ENCODE data around the gene NTHL1.

NTHL1 gene

GRCh38 chr16:2047330-2048115, at the start of gene NTHL1, which contains the start of gene TSC2 (continued):
- TF ChIP-seq CTCF (tag by site-specific recombination; IDR thresholded peaks at IDR 0.05) (peak; percentile 90), ZNF184 (tag by site-specific recombination; IDR thresholded peaks at IDR 0.05) (no peak), ZSCAN23 (tag by site-specific recombination; IDR thresholded peaks at IDR 0.05) (0 out of 2 replicates have a peak, but pooled peaks have one; percentile 45), ZNF423 (tag by site-specific recombination; IDR thresholded peaks at IDR 0.05) (no peak), ZNF341 (tag by site-specific recombination; IDR thresholded peaks at IDR 0.05; ENCODE audit: low read depth) (no peak), ZNF140 (tag by site-specific recombination; IDR thresholded peaks at IDR 0.05) (no peak), ZNF23 (tag by site-specific recombination; IDR thresholded peaks at IDR 0.05; ENCODE audit: borderline replicate concordance) (no peak), KLF16 (tag by site-specific recombination; IDR thresholded peaks at IDR 0.05) (0 out of 2 replicates have a peak, but pooled peaks have one; percentile 79), ZNF404 (tag by site-specific recombination; IDR thresholded peaks at IDR 0.05) (no peak), ZBTB1 (tag by site-specific recombination; IDR thresholded peaks at IDR 0.05) (no peak), ZBTB20 (tag by site-specific recombination; IDR thresholded peaks at IDR 0.05) (peak; percentile 98), ZBTB6 (tag by site-specific recombination; IDR thresholded peaks at IDR 0.05) (peak; percentile 90), KLF9 (tag by site-specific recombination; IDR thresholded peaks at IDR 0.05; ENCODE audit: low read depth) (peak; percentile 47; the same call in 1 of the 2 replicates), PRDM10 (tag by site-specific recombination; IDR thresholded peaks at IDR 0.05) (peak; percentile 82), ZNF302 (tag by site-specific recombination; IDR thresholded peaks at IDR 0.05; ENCODE audit: low read depth) (no peak), ZNF121 (tag by site-specific recombination; IDR thresholded peaks at IDR 0.05) (no peak), MEIS1 (CRISPR knock-in tag; IDR thresholded peaks at IDR 0.05; ENCODE audit: borderline replicate concordance) (no peak), ZNF292 (tag by site-specific recombination; IDR thresholded peaks at IDR 0.05; ENCODE audit: borderline replicate concordance, low read depth) (no peak), ZNF366 (tag by site-specific recombination; conservative IDR thresholded peaks at IDR 0.05) (no peak), ZNF549 (tag by site-specific recombination; IDR thresholded peaks at IDR 0.05) (no peak), YY2 (tag by site-specific recombination; IDR thresholded peaks at IDR 0.05) (peak; percentile 99), ZSCAN30 (tag by site-specific recombination; IDR thresholded peaks at IDR 0.05) (peak; percentile 95), TSHZ1 (tag by site-specific recombination; IDR thresholded peaks at IDR 0.05; ENCODE audit: borderline replicate concordance) (no peak), KLF1 (tag by site-specific recombination; IDR thresholded peaks at IDR 0.05) (peak; percentile 42; the same call in 1 of the 2 replicates), GFI1B (tag by site-specific recombination; IDR thresholded peaks at IDR 0.05) (no peak), ZNF660 (tag by site-specific recombination; IDR thresholded peaks at IDR 0.05) (no peak; the same call in none of the 2 replicates), OVOL3 (tag by site-specific recombination; IDR thresholded peaks at IDR 0.05) (no peak), ZNF221 (tag by site-specific recombination; IDR thresholded peaks at IDR 0.05; ENCODE audit: borderline replicate concordance) (no peak), ZNF791 (tag by site-specific recombination; IDR thresholded peaks at IDR 0.05) (no peak), GLI4 (tag by site-specific recombination; IDR thresholded peaks at IDR 0.05) (no peak), ZNF544 (tag by site-specific recombination; IDR thresholded peaks at IDR 0.05) (no peak), ZXDB (tag by site-specific recombination; IDR thresholded peaks at IDR 0.05) (peak; percentile 94)
